Measurements from ENCODE around the gene LRCH1. TPM values are rescaled to one million over a fixed set of nuclear protein-coding genes. Genes with fewer than 3 reads are reported as not detected.

Gene LRCH1
- total and polyA plus RNA-seq, 2 of the 4 experiments (the other 2 are of a cell fraction) = 7.0 to 8.8 TPM

DNA sequence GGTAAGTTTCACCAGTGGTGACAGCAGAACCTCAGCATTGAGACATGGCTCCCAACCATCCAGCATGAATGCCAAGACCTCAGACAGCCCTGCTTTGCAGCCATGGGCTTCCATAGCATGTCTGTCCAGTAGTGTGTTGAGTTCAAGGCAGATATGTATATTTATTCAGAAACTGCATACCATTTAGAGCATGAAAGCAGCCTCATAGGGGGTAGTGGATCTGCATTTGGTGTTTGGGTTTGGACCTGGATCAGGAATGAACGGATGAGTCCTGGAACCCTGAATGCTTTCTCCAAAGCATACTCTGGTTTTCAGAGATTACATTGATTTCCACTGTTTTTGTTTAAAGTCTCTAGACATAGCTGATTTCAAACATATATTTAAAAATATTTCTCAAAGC, 129.7 kb downstream of the LRCH1 start:
- no peak overlapping the region; the same call in 1 of the 2 replicates for H3K27ac ChIP-seq (ENCODE audit: insufficient read depth, low read length)
- H3K27me3 ChIP-seq (ENCODE audit: control insufficient read depth, insufficient read depth, low read length) = no peaks in the 10 kb centered on the region
- H3K9me1 ChIP-seq (ENCODE audit: insufficient read depth, low read length) = peaks cover 8% of the 10 kb centered on the region
- BruUV-seq (replicated peaks) = no TSS peak
- CTCF ChIA-PET = interaction anchor here (0.5 kb wide), 1 partner anchor 109 kb away, joined by 3 read pairs; no protein-coding TSS in a partner anchor
- no peak overlapping the region for H3K23ac ChIP-seq (ENCODE audit: low read depth, low read length)
- H2BK5ac ChIP-seq (ENCODE audit: low read depth, low read length, poor library complexity, severe bottlenecking) = no peak overlapping the region
- no peak overlapping the region for H2AK5ac ChIP-seq (ENCODE audit: low read depth, low read length)
- ATAC-seq (ENCODE audit: low read depth) = peak; percentile 60
- no peak overlapping the region for H2BK20ac ChIP-seq (ENCODE audit: low read depth, low read length)
- H3K14ac ChIP-seq (replicated peaks; ENCODE audit: low read depth, low read length) = no peak overlapping the region
- H3K9me3 ChIP-seq (ENCODE audit: control insufficient read depth, insufficient read depth, low read length) = no peaks in the 10 kb centered on the region
- H2BK120ac ChIP-seq (ENCODE audit: low read depth, low read length) = no peak overlapping the region
- no peak overlapping the region for H4K91ac ChIP-seq (ENCODE audit: insufficient read depth, low read depth, low read length)
- no peak overlapping the region for H4K8ac ChIP-seq (ENCODE audit: low read depth in 2 of 2, low read length in 2 of 2)
- no peak overlapping the region for H3K9ac ChIP-seq (ENCODE audit: low read depth, low read length)
- H2AFZ ChIP-seq (replicated peaks; ENCODE audit: low read length, poor library complexity) = no peak overlapping the region
- POLR2A ChIA-PET (ENCODE audit: unreplicated experiment) = no interaction called here
- dilution Hi-C loops (cut with HindIII; ENCODE audit: low sequenced_read_pairs, unreplicated experiment) (no loop called here), intact Hi-C loops (cut with micrococcal nuclease) (loop anchor here (5.0 kb wide), 2 partner anchors 65 to 130 kb away; partner anchors contain the start of gene LRCH1), in situ Hi-C loops (cut with MboI; ENCODE audit: low sequenced_read_pairs) (loop anchor here (10.0 kb wide), 1 partner anchor 128 kb away; the partner anchor contains the start of gene LRCH1)
- H4K20me1 ChIP-seq (ENCODE audit: insufficient read depth, low read length) = peaks cover 8% of the 10 kb centered on the region; the same call in 1 of the 2 replicates
- no peak overlapping the region for H2BK15ac ChIP-seq (ENCODE audit: low read depth, low read length)
- no peak overlapping the region; the same call in 1 of the 2 replicates for H3K4ac ChIP-seq (ENCODE audit: low read depth, low read length)
- peaks cover 35 to 43% of the 10 kb centered on the region in 2 experiments for H3K79me1 ChIP-seq (ENCODE audit: low read depth in 1 of 2, low read length in 2 of 2)
- no peak overlapping the region for H2AK9ac ChIP-seq (replicated peaks; ENCODE audit: low read depth, low read length, poor library complexity)
- H3K4me3 ChIP-seq (ENCODE audit: insufficient read depth, low read depth, low read length) = no peak overlapping the region
- H3K4me2 ChIP-seq (ENCODE audit: low read depth, low read length) = no peak overlapping the region
- no peak overlapping the region for H4K5ac ChIP-seq (ENCODE audit: low read depth, low read length)
- H3K18ac ChIP-seq (ENCODE audit: low read depth, low read length) = no peak overlapping the region
- H3K36me3 ChIP-seq (ENCODE audit: control insufficient read depth, insufficient read depth, low read length) = peaks cover under 1% of the 10 kb centered on the region; the same call in 1 of the 2 replicates
- H3K56ac ChIP-seq (ENCODE audit: extremely low read depth, insufficient read depth, low read length) = no peak overlapping the region
- peaks cover 14% of the 10 kb centered on the region for H3K4me1 ChIP-seq (ENCODE audit: control insufficient read depth, insufficient read depth, low read length)
- DNase-seq = peak; percentile 40
- no peak for TF ChIP-seq MXI1 (IDR thresholded peaks at IDR 0.05; ENCODE audit: borderline replicate concordance, low read depth, low read length)
- TF ChIP-seq MAZ (IDR thresholded peaks at IDR 0.05; ENCODE audit: borderline replicate concordance, low read depth, low read length) = no peak
- no peak for TF ChIP-seq CHD1 (IDR thresholded peaks at IDR 0.05; ENCODE audit: low read depth, low read length)
- TF ChIP-seq, protein P1, sequence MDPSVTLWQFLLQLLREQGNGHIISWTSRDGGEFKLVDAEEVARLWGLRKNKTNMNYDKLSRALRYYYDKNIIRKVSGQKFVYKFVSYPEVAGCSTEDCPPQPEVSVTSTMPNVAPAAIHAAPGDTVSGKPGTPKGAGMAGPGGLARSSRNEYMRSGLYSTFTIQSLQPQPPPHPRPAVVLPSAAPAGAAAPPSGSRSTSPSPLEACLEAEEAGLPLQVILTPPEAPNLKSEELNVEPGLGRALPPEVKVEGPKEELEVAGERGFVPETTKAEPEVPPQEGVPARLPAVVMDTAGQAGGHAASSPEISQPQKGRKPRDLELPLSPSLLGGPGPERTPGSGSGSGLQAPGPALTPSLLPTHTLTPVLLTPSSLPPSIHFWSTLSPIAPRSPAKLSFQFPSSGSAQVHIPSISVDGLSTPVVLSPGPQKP (IDR thresholded peaks at IDR 0.05; ENCODE audit: borderline replicate concordance, low read depth, low read length) = no peak
- no peak for TF ChIP-seq SMC3 (IDR thresholded peaks at IDR 0.05; ENCODE audit: low read depth, low read length)
- TF ChIP-seq RCOR1 (IDR thresholded peaks at IDR 0.05; ENCODE audit: insufficient replicate concordance, low read length) = no peak
- no peak for TF ChIP-seq MAFK (IDR thresholded peaks at IDR 0.05; ENCODE audit: low read depth, low read length)
- TF ChIP-seq, protein P2, sequence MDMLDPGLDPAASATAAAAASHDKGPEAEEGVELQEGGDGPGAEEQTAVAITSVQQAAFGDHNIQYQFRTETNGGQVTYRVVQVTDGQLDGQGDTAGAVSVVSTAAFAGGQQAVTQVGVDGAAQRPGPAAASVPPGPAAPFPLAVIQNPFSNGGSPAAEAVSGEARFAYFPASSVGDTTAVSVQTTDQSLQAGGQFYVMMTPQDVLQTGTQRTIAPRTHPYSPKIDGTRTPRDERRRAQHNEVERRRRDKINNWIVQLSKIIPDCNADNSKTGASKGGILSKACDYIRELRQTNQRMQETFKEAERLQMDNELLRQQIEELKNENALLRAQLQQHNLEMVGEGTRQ (IDR thresholded peaks at IDR 0.05; ENCODE audit: low read depth, low read length) = no peak
- TF ChIP-seq POLR2A (IDR thresholded peaks at IDR 0.05; ENCODE audit: low read depth, low read length) = no peak
- TF ChIP-seq FOS (IDR thresholded peaks at IDR 0.05; ENCODE audit: low read depth, low read length) = no peak
- TF ChIP-seq CEBPB (IDR thresholded peaks at IDR 0.05; ENCODE audit: low read depth, low read length) = no peak
- TF ChIP-seq, protein P3, sequence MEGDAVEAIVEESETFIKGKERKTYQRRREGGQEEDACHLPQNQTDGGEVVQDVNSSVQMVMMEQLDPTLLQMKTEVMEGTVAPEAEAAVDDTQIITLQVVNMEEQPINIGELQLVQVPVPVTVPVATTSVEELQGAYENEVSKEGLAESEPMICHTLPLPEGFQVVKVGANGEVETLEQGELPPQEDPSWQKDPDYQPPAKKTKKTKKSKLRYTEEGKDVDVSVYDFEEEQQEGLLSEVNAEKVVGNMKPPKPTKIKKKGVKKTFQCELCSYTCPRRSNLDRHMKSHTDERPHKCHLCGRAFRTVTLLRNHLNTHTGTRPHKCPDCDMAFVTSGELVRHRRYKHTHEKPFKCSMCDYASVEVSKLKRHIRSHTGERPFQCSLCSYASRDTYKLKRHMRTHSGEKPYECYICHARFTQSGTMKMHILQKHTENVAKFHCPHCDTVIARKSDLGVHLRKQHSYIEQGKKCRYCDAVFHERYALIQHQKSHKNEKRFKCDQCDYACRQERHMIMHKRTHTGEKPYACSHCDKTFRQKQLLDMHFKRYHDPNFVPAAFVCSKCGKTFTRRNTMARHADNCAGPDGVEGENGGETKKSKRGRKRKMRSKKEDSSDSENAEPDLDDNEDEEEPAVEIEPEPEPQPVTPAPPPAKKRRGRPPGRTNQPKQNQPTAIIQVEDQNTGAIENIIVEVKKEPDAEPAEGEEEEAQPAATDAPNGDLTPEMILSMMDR (conservative IDR thresholded peaks at IDR 0.05; ENCODE audit: low read depth, low read length) = no peak
- no peak for TF ChIP-seq RAD21 (IDR thresholded peaks at IDR 0.05; ENCODE audit: low read length)
- no peak for TF ChIP-seq RFX5 (IDR thresholded peaks at IDR 0.05; ENCODE audit: low read depth, low read length)
- no peak for TF ChIP-seq NFE2L2 (IDR thresholded peaks at IDR 0.05; ENCODE audit: low read depth, low read length)
- TF ChIP-seq BHLHE40 (IDR thresholded peaks at IDR 0.05; ENCODE audit: low read depth, low read length) = no peak
- no CpG with 5 or more reads among the region's 1 CpG for WGBS, 2 experiments (ENCODE audit: extremely low coverage in 2 of 2, insufficient read length in 1 of 2)
